A549 treated with RU486 at 1 μM for 4 hours (cell line): Measurements from ENCODE around the gene RGPD3. TPM values are rescaled to one million over a fixed set of nuclear protein-coding genes. Genes with fewer than 3 reads are reported as not detected.

Experiments
- total RNA-seq: library from RNA; stranded (reverse); fragments of 200-300 nt; extraction: Qiagen RNA extraction; gene quantifications from 5 replicates; pipeline ENCODE4 v1.2.3, GENCODE V29; 2022; ENCODE audit warnings: low read depth

Gene RGPD3
- 0.07 to 0.19 TPM (median 0.10 TPM) in 5 replicates for total RNA-seq

DNA sequence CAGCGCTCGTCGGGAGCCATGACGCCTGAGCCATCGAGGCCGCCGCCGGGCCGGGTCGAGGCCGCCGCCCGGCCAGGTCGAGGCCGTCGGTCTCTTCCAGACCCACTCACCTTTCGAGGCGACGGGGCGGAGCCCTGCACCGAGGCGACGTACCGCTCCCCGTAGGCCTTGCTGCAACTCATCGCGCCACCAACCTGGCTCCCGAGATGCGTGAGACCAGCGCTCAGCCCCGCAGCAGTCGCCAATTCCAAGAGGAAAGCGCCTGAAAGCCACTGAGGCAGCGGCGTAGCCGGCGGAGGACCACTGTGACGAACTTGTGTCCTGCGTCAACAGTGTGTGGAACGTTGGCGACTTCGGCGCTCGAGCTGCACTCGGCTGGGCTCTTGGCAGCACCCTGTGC is at the start of gene RGPD3:
Gene RGPD3 (minus strand): TSS at position 307 of the 400 bp plus-strand sequence. CDS start 125 bp downstream, at position 182.

DNA sequence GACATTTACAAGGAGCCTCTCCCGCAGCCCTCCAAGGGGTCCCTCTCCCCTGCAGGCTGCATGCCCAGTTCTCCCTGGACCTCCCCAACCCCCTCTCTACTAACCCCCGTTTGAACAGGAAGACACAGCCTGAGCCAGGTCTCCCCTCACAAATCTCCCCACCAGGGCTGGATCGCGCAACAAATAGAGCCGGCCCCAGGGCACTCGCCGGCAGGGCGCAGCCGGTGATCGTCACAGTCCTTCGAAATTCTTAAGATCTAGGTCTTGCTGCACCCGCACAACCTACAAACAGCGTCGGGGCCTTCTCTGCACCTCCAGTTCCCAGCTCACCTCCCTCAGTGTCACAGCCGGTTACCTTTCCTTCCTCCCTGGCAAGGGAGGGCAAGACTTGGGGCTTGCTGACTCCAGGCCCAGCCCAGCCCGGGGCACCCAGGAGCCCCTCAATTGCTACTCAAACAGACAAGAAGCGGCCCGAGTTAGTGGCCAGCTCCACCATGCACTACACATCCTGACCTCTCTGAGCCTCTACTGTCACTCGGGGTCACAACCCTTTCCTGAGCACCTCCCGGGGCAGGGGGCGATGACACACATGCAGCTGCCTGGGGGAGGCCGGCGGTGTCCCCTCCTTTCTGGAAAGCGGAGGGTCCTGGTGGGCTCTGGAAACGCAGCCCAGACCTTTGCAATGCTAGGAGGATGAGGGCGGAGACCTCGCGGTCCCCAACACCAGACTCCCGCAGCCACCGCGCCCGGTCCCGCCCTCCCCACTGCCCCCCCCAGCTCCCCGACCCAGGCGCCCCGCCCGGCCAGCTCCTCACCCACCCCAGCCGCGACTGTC is 18.6 kb upstream of the RGPD3 start, which contains the start of gene CD8B2:
Gene CD8B2 (plus strand): TSS at position 814 of the 835 bp plus-strand sequence. CDS start 63 bp downstream, outside the sequence.

Other genes starting within 250 kb of the RGPD3 start
- gene CD8B2, start 19.0 kb upstream of the RGPD3 start, total RNA-seq, result not detected in 5 replicates